H9 (cell line): ENCODE data around the gene C5orf46. TPM values are rescaled to one million over a fixed set of nuclear protein-coding genes. Genes with fewer than 3 reads are reported as not detected.

ENCODE experiments used
- DNase-seq: peaks from one replicate; pipeline ENCODE4 v3.0.0-alpha.2; 2017
- H2AFZ ChIP-seq: one replicate; pipeline ENCODE4 v1.6.1; 2013; ENCODE audit warnings: mild to moderate bottlenecking, low read length, control low read depth, moderate library complexity
- H2AK5ac ChIP-seq: 2 replicates; pipeline ENCODE4 v1.6.1; 2013; ENCODE audit warnings: low read length, control low read depth, mixed read lengths; ENCODE audit not compliant: insufficient read length
- H2BK120ac ChIP-seq: one replicate; pipeline ENCODE4 v1.6.1; 2013; ENCODE audit warnings: low read depth, mild to moderate bottlenecking, low read length, control low read depth, inconsistent platforms; ENCODE audit not compliant: poor library complexity, severe bottlenecking
- H2BK12ac ChIP-seq: 2 replicates; pipeline ENCODE4 v1.6.1; 2013; ENCODE audit warnings: low read length, control low read depth, mixed read lengths, low read depth; ENCODE audit not compliant: insufficient read length
- H2BK15ac ChIP-seq: 2 replicates; pipeline ENCODE4 v1.6.1; 2013; ENCODE audit warnings: low read depth, low read length, control low read depth
- H2BK20ac ChIP-seq: one replicate; pipeline ENCODE4 v1.6.1; 2013; ENCODE audit warnings: low read depth, mild to moderate bottlenecking, low read length, control low read depth, inconsistent platforms; ENCODE audit not compliant: poor library complexity, severe bottlenecking
- H2BK5ac ChIP-seq: 2 replicates; pipeline ENCODE4 v1.6.1; 2013; ENCODE audit warnings: low read length, control low read depth, mixed read lengths; ENCODE audit not compliant: insufficient read length
- H3K14ac ChIP-seq: 2 replicates; pipeline ENCODE4 v1.6.1; 2013; ENCODE audit warnings: low read length, control low read depth; ENCODE audit not compliant: insufficient read depth
- H3K18ac ChIP-seq: 2 replicates; pipeline ENCODE4 v1.6.1; 2013; ENCODE audit warnings: low read depth, mild to moderate bottlenecking, mixed read lengths, low read length, control low read depth; ENCODE audit not compliant: insufficient read length
- H3K23ac ChIP-seq: 2 replicates; pipeline ENCODE4 v1.6.1; 2013; ENCODE audit warnings: low read length, control low read depth, mixed read lengths, low read depth; ENCODE audit not compliant: insufficient read length
- H3K23me2 ChIP-seq: 2 replicates; pipeline ENCODE4 v1.6.1; 2013; ENCODE audit warnings: low read depth, mild to moderate bottlenecking, mixed read lengths, low read length, control low read depth; ENCODE audit not compliant: insufficient read length, poor library complexity, severe bottlenecking
- H3K27ac ChIP-seq: 2 replicates; pipeline ENCODE4 v1.5.1; 2013; ENCODE audit warnings: low read length, control low read depth, mixed read lengths, low read depth; ENCODE audit not compliant: insufficient read length
- H3K27me3 ChIP-seq: 2 replicates; pipeline ENCODE4 v1.6.1; 2013; ENCODE audit warnings: low read length, control low read depth, inconsistent platforms; ENCODE audit not compliant: insufficient read depth
- H3K4ac ChIP-seq: 2 replicates; pipeline ENCODE4 v1.6.1; 2013; ENCODE audit warnings: low read depth, mild to moderate bottlenecking, control low read depth, inconsistent platforms, low read length, moderate library complexity
- H3K4me1 ChIP-seq: 2 replicates; pipeline ENCODE4 v1.6.1; 2013; ENCODE audit warnings: low read length, control low read depth, inconsistent platforms; ENCODE audit not compliant: insufficient read depth
- H3K4me2 ChIP-seq: 2 replicates; pipeline ENCODE4 v1.6.1; 2013; ENCODE audit warnings: low read length, control low read depth, mixed read lengths; ENCODE audit not compliant: insufficient read length, insufficient read depth
- H3K56ac ChIP-seq: 2 replicates; pipeline ENCODE4 v1.6.1; 2013; ENCODE audit warnings: low read depth, mild to moderate bottlenecking, mixed read lengths, low read length, control low read depth; ENCODE audit not compliant: insufficient read length
- H3K79me1 ChIP-seq: 2 replicates; pipeline ENCODE4 v1.6.1; 2013; ENCODE audit warnings: low read depth, mild to moderate bottlenecking, moderate library complexity, low read length, control low read depth, inconsistent platforms; ENCODE audit not compliant: insufficient read depth, poor library complexity, severe bottlenecking
- H3K79me2 ChIP-seq: 2 replicates; pipeline ENCODE4 v1.6.1; 2013; ENCODE audit warnings: low read length, control low read depth, inconsistent platforms; ENCODE audit not compliant: insufficient read depth
- H3K9ac ChIP-seq: 2 replicates; pipeline ENCODE4 v1.6.1; 2013; ENCODE audit warnings: low read length, control low read depth, mixed read lengths; ENCODE audit not compliant: insufficient read length; ENCODE audit errors: extremely low read depth
- H3K9me3 ChIP-seq: one replicate; pipeline ENCODE4 v1.6.1; 2013; ENCODE audit warnings: low read depth, low read length, inconsistent platforms; ENCODE audit not compliant: control insufficient read depth
- H3T11ph ChIP-seq: one replicate; pipeline ENCODE4 v1.6.1; 2013; ENCODE audit warnings: mild to moderate bottlenecking, low read length, control low read depth, inconsistent platforms
- H4K20me1 ChIP-seq: one replicate; pipeline ENCODE4 v1.6.1; 2013; ENCODE audit not compliant: control insufficient read depth, insufficient read length, insufficient read depth
- H4K5ac ChIP-seq: 2 replicates; pipeline ENCODE4 v1.6.1; 2013; ENCODE audit warnings: low read depth, mild to moderate bottlenecking, mixed read lengths, low read length, control low read depth; ENCODE audit not compliant: insufficient read length
- H4K8ac ChIP-seq: replicated peaks from 2 replicates; pipeline ENCODE4 v1.6.1; 2013; ENCODE audit warnings: low read length, control low read depth, mixed read lengths, low read depth; ENCODE audit not compliant: insufficient read length
- H4K91ac ChIP-seq: 2 replicates; pipeline ENCODE4 v1.6.1; 2013; ENCODE audit warnings: low read depth, mild to moderate bottlenecking, moderate library complexity, mixed read lengths, low read length, control low read depth; ENCODE audit not compliant: insufficient read length
- H3K27ac Mint-ChIP-seq, 3 experiments: 2 replicates in 2 of 3; 3 replicates in 1 of 3; pipeline ENCODE4 v1.8.0; 2020 to 2021; ENCODE audit warnings: mixed read lengths in 3 of 3, mild to moderate bottlenecking in 1 of 3, moderate library complexity in 1 of 3
- H3K27me3 Mint-ChIP-seq: 2 replicates; pipeline ENCODE4 v1.8.0; 2021; ENCODE audit warnings: low read depth, mild to moderate bottlenecking, moderate library complexity, mixed read lengths
- H3K36me3 Mint-ChIP-seq, 3 experiments: 2 replicates in 2 of 3; 3 replicates in 1 of 3; pipeline ENCODE4 v1.8.0; 2020 to 2021; ENCODE audit warnings: low read depth in 3 of 3, mixed read lengths in 3 of 3; ENCODE audit not compliant: insufficient read depth in 1 of 3
- H3K4me1 Mint-ChIP-seq, 2 experiments: 2 replicates each; pipeline ENCODE4 v1.8.0; 2020; ENCODE audit warnings: mixed read lengths in 2 of 2
- H3K4me3 Mint-ChIP-seq, 2 experiments: 2 replicates in 1 of 2; 3 replicates in 1 of 2; pipeline ENCODE4 v1.8.0; 2020 to 2021; ENCODE audit warnings: mild to moderate bottlenecking in 2 of 2, mixed read lengths in 2 of 2, moderate library complexity in 1 of 2
- H3K9me3 Mint-ChIP-seq, 2 experiments: 2 replicates in 1 of 2; 3 replicates in 1 of 2; pipeline ENCODE4 v1.8.0; 2020; ENCODE audit warnings: mild to moderate bottlenecking in 2 of 2, mixed read lengths in 2 of 2, moderate library complexity in 1 of 2
- WGBS: extraction: QIAGEN DNeasy Blood & Tissue Kit; methylation state at CpG from one replicate; pipeline ENCODE4 v1.1.7; 2013; ENCODE audit warnings: missing lambda C conversion rate, low lambda C conversion rate, mixed read lengths; ENCODE audit not compliant: insufficient read length; ENCODE audit errors: extremely low coverage; 5-methylcytosine and 5-hydroxymethylcytosine counted together
- total RNA-seq: library from RNA; stranded (reverse); gene quantifications from 2 replicates; pipeline ENCODE4 v1.2.1, GENCODE V29; 2021
- TF ChIP-seq, protein P1 (sequence below): fragments of 200-600 bp; sonication (generic); conservative IDR thresholded peaks from 3 replicates; pipeline ENCODE4 v1.8.0; 2021; ENCODE audit warnings: antibody characterized with exemption, mild to moderate bottlenecking

Gene C5orf46
- total RNA-seq, 1 experiment from 2014 or later: not detected

DNA sequence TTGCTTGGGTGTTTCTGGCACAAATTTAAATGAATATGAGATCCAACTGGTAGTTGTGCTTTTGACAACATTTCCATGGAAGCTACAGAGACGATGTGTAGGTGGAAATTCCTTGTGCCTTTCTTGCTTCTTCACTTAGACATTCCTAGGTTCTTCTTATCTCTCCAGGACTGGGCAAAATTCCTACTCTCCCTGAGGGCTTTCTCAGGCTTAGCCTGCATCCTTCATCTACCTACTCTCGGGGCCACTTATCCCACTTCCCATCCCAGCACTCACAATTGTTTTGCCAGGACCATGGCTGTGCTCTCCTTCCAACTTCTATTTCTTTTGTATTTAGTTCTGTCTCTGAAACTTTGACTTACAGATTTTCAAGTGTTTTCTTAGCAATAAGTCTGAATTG lies 57.1 kb downstream of the C5orf46 start:
- Histone ChIP-seq H2BK15ac (no peak overlapping the region), H4K91ac (no peak overlapping the region), H3K27me3 (no peaks in the 10 kb centered on the region), H3T11ph (no peak overlapping the region), H3K4me1 (no peaks in the 10 kb centered on the region), H3K9me3 (no peaks in the 10 kb centered on the region), H2BK5ac (no peak overlapping the region), H3K23ac (no peak overlapping the region), H3K4ac (no peak overlapping the region), H3K79me2 (no peaks in the 10 kb centered on the region), H3K27ac (no peak overlapping the region), H2BK20ac (no peak overlapping the region), H4K8ac (no peak overlapping the region), H2BK12ac (no peak overlapping the region), H3K56ac (no peak overlapping the region), H3K79me1 (no peaks in the 10 kb centered on the region), H4K5ac (no peak overlapping the region), H3K18ac (no peak overlapping the region), H2AK5ac (no peak overlapping the region), H2BK120ac (no peak overlapping the region), H3K9ac (no peak overlapping the region), H3K14ac (no peak overlapping the region), H2AFZ (no peak overlapping the region), H3K4me2 (no peak overlapping the region), H3K23me2 (no peaks in the 10 kb centered on the region), H4K20me1 (no peaks in the 10 kb centered on the region)
- no peaks in the 10 kb centered on the region; a peak in 1 of 7 replicates for H3K36me3 Mint-ChIP-seq
- H3K4me3 Mint-ChIP-seq: no peak overlapping the region
- H3K27ac Mint-ChIP-seq: no peak overlapping the region
- no CpG with 5 or more reads among the region's 2 CpGs for WGBS
- H3K27me3 Mint-ChIP-seq: peaks cover 13% of the 10 kb centered on the region
- no peak for DNase-seq
- H3K4me1 Mint-ChIP-seq: peaks cover 0 to 7% of the 10 kb centered on the region in 2 experiments; a peak in 3 of 4 replicates
- H3K9me3 Mint-ChIP-seq: no peaks in the 10 kb centered on the region
- TF ChIP-seq, protein P1, sequence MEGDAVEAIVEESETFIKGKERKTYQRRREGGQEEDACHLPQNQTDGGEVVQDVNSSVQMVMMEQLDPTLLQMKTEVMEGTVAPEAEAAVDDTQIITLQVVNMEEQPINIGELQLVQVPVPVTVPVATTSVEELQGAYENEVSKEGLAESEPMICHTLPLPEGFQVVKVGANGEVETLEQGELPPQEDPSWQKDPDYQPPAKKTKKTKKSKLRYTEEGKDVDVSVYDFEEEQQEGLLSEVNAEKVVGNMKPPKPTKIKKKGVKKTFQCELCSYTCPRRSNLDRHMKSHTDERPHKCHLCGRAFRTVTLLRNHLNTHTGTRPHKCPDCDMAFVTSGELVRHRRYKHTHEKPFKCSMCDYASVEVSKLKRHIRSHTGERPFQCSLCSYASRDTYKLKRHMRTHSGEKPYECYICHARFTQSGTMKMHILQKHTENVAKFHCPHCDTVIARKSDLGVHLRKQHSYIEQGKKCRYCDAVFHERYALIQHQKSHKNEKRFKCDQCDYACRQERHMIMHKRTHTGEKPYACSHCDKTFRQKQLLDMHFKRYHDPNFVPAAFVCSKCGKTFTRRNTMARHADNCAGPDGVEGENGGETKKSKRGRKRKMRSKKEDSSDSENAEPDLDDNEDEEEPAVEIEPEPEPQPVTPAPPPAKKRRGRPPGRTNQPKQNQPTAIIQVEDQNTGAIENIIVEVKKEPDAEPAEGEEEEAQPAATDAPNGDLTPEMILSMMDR: no peak
